ENCODE measurements around the gene CRB2.

GRCh38 chr9:123383512-123384170 lies 27.6 kb downstream of the CRB2 start:
- TF ChIP-seq CTCF (IDR thresholded peaks at IDR 0.05): no peak
- no peak for TF ChIP-seq POLR2A (IDR thresholded peaks at IDR 0.05)

All from adrenal gland (tissue), 5 donors.